NCI-H187 (cell line): ENCODE measurements around the gene KLHDC8B.

Experiments used
- DNase-seq, 2 experiments: peaks; one replicate each; lab custom pipeline; 2025; lab: John Stamatoyannopoulos, UW

KLHDC8B gene

GRCh38 chr3:49158792-49159191 is 12.6 kb upstream of the KLHDC8B start:
- DNase-seq, result no peak

GRCh38 chr3:49161197-49161596 is 10.2 kb upstream of the KLHDC8B start:
- DNase-seq, result no peak

GRCh38 chr3:49161808-49162530 is 9.4 kb upstream of the KLHDC8B start:
- DNase-seq, result no peak

- no peak for DNase-seq
Observed at GRCh38 chr3:49162751-49163419, 8.5 kb upstream of the KLHDC8B start.

GRCh38 chr3:49163609-49164008 is 7.8 kb upstream of the KLHDC8B start:
- DNase-seq, result no peak

GRCh38 chr3:49164983-49165720 is 6.2 kb upstream of the KLHDC8B start:
- no peak for DNase-seq

GRCh38 chr3:49165771-49166751 is 5.3 kb upstream of the KLHDC8B start, which contains the start of gene CCDC71:
CCDC71 (minus strand) TSS chr3:49166331; CDS start chr3:49164208, 2,123 bp downstream.
- peak; percentile 8 to 26 for DNase-seq

- no peak for DNase-seq
Observed at GRCh38 chr3:49166752-49167556, 4.4 kb upstream of the KLHDC8B start.

GRCh38 chr3:49170744-49171118 is 667 bp upstream of the KLHDC8B start:
- no peak for DNase-seq

- DNase-seq, result no peak
Observed at GRCh38 chr3:49171775-49172500, 540 bp downstream of the KLHDC8B start.

GRCh38 chr3:49172551-49173041 is 1.2 kb downstream of the KLHDC8B start:
- no peak for DNase-seq

GRCh38 chr3:49173116-49173791 is 1.9 kb downstream of the KLHDC8B start:
- DNase-seq, result no peak

- no peak for DNase-seq
Observed at GRCh38 chr3:49173792-49174170, 2.4 kb downstream of the KLHDC8B start.

- DNase-seq, result no peak
Observed at GRCh38 chr3:49174397-49174985, 3.1 kb downstream of the KLHDC8B start.

- DNase-seq, result no peak
Observed at GRCh38 chr3:49175530-49175929, 4.1 kb downstream of the KLHDC8B start.

- DNase-seq, result no peak
Observed at GRCh38 chr3:49177073-49177472, 5.7 kb downstream of the KLHDC8B start.

GRCh38 chr3:49180116-49180515 is 8.7 kb downstream of the KLHDC8B start:
- no peak for DNase-seq

GRCh38 chr3:49181351-49181750 is 10.0 kb downstream of the KLHDC8B start:
- DNase-seq, result no peak

GRCh38 chr3:49182682-49183081 is 11.3 kb downstream of the KLHDC8B start:
- DNase-seq, result no peak
